Activated CD8-positive, alpha-beta memory T cell treated with anti-CD3 and anti-CD28 coated beads for 48 hours (primary cell): ENCODE measurements around the gene SSBP3.

ENCODE experiments used
- DNase-seq, 3 experiments: peaks; one replicate each; pipeline ENCODE4 v3.0.0-alpha.2; 2020; ENCODE audit warnings: low read depth in 2 of 3, low spot score in 2 of 3

Gene SSBP3

DNA sequence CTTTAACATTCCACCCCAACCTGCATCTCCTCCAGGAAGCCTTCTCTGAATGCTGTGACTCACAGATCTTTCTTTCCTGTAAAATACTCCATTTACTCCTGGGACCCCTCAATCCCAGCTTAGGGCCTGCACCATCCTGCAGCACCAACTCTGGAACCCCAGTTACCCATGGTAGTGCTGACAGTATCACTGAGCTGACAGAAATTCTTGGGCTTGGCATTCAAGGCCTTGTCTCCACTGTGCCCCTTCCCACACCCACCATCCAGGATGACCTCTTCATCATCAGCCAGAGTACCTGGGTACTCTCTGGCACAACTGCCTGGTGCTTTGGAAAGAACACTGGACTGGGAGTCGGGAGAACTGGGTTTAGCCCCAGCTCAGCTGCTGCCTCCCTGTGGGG lies 214.7 kb downstream of the SSBP3 start:
- no peak for DNase-seq

DNA sequence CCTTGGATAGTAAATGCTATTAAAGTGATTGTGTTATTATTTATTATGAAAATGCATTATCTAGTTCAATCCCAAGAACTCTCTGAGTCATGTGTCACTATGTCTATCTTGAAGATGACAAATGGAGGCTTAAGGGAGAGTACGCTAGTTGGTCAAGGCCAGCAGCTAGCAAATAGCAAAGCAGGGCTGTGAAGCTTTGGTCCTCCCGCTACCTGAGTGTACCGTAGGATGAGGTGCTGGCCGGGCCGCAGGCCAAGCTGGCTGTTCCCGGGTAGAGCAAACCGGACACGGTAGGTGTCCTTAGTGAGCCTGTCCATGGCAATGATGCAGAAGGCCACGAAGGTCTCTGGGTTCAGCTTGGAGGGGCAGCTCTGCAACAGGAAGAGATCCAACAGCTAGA lies 215.7 kb downstream of the SSBP3 start:
- DNase-seq, result no peak

DNA sequence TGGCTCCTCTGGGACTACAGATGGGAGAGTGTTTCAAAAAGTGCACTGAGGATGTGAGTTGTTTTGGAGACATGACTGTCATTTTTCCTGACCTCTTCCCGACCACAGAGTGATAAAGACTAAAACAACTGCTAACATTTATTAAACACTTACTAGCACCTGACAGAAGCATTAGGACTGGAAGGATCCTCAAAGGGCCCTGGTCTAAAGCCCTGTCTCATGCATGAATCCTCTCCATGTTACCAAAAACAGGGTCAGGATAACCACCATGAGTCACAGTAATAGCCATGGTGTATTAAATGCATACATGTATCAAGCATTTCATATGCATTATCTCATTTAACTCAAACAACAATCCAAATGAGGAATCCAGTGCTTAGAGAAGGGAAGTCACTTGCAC lies 217.9 kb downstream of the SSBP3 start:
- DNase-seq, result no peak

DNA sequence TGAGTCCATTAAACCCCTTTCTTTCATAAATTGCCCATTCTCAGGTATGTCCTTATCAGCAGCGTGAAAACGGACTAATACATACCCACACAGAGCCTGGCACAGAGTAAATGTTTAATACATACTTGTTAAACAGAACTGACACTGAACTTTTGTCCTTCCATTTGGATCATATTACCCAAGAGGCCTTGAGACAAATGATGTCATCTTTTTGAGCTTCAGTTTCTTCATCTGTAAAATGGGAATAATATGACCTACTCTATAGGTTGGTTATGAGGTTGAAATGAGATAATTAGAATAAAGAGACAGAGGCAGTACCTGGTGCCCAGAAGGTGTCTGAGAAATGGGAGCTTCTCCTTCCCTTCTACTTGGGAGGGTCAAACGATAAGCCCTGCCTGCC lies 220.1 kb downstream of the SSBP3 start:
- DNase-seq, result no peak

DNA sequence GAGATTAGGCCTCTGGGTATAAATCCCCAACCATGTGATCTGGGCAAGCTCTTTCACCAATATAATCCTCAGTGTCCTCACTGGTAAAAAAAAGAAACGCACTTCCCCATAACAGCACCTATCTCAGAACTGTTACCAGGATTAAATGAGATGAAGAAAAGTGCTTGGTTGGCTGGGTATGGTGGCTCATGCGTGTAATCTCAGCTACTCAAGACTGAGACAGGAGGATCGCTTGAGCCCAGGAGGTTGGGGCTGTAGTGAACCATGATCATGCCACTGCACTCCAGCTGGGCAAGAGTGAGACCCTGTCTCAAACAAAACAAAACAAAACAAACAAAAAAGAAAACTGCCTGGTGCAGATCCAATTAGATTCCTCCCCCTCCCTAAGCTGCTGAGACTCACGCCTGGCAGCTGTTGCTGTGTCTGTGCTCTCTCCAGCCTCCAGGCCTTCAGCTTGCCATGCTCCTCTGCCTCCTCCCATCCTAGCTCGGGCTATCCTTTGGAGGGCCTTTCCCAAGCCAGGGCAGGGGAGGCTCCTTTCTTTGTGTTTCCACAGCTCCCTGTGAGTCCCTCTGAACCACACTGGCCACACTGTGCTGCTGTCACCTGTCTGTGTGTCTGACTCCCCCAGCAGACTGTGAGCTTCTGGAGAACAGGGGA lies 225.4 kb downstream of the SSBP3 start:
- DNase-seq, result no peak

DNA sequence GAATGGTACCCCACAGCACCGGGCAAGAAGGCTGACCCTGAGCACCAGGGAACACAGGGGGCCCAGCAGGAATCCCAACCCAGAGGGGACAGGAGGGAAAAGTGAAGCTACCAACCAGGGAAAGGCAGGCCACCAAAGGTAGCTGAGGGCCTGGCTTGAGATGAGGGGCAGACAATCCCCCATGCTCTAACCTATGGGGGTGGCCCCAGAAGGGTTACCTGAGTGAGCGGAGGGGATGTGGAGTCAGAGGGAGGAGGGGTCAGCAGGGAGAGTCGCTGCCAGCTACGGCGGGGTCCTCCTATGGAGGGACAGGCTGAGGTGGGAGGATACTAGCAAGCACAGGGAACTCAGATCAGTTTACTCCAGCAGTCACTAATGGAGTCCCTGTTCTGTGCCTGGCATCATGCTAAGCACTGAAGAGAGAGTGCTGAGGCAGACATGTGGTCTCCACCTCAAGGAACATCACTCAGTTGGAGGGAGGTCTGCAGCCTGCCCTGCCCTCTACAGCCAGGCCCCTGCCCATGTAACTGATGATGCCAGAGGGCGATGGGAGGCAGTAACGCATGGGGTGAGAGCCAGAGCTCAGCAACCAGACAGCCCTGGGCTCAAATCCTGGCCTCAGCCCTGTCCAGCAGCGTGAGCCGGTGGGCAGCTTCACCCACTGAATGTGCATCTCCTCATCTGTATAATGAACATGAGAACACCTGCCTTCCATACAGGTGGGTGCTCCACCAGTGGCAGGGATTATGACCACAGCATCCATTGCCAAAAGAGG lies 227.7 kb downstream of the SSBP3 start:
- DNase-seq, result no peak

DNA sequence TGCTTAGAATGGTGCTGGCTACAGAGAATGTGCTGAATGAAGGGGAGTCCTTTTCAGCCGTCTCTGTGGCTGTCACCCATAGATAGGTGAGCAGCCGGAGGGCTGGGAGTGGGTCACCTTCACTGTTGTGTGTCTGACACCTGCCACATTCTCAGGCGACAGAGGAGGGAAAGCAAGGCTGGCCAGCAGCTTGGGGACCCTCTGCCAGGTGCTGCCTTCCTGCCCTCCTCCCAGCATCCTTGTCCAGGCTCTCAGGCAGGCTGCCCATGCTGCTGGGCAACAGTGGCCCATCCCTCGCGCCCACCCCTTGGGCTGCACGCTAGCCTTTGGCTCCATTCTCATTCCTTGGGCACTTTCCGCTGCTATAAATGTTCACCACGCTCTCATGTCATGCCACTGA lies 228.5 kb downstream of the SSBP3 start:
- no peak for DNase-seq

DNA sequence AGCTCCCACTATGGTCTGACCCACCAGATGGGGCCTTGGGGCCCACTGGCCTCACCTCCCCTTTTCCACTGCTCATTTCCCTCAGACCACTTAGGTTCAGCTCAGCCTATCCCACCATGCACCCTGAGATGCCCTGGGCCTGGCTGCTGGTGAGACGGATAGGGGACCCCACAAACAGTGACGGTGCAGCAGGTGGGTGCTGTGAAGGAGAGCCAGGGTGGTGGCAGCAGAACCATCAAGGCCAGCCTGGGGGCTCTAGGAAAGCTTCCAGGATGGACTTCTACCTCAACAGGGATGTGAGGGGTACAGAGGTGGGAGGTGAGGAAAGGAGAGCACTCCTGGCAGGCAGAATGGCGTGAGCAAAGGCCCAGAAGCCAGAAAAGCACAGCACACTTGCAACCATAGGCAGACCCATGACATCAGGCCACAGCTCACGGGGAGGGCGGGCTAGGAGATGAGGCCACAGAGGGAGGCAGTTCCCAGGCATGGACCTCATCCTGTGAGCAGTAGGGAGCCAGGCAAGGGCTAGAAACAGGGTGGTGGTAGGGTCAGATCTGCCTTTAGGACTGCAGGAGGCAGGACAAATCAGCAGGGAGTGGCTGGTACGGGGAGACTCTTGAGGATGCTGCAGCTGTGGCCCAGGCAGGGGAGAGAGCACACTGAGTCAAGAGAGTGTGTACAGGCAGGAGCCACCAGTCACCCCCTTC lies 229.4 kb downstream of the SSBP3 start:
- DNase-seq, result no peak
